Activated CD8-positive, alpha-beta memory T cell treated with anti-CD3 and anti-CD28 coated beads for 36 hours (primary cell): ENCODE measurements around the gene DDR2. TPM values are rescaled to one million over a fixed set of nuclear protein-coding genes. Genes with fewer than 3 reads are reported as not detected.

Experiments
- CTCF ChIA-PET: fragments of 350-600 bp; sonication (Branson Sonifier 250); formaldehyde crosslinking; loops from one replicate; lab custom pipeline; 2021; ENCODE audit warnings: antibody characterized with exemption; lab: Charles Lee
- POLR2A ChIA-PET: fragments of 350-600 bp; sonication (Branson Sonifier 250); formaldehyde crosslinking; loops from one replicate; lab custom pipeline; 2021; ENCODE audit warnings: antibody characterized with exemption; lab: Charles Lee
- total RNA-seq, 2 experiments: library from RNA; stranded (reverse); gene quantifications; one replicate each; pipeline ENCODE4 v1.2.3, GENCODE V29; 2021

DDR2 gene
- total RNA-seq, 2 experiments from 2014 or later = 0.17 to 0.36 TPM

DNA sequence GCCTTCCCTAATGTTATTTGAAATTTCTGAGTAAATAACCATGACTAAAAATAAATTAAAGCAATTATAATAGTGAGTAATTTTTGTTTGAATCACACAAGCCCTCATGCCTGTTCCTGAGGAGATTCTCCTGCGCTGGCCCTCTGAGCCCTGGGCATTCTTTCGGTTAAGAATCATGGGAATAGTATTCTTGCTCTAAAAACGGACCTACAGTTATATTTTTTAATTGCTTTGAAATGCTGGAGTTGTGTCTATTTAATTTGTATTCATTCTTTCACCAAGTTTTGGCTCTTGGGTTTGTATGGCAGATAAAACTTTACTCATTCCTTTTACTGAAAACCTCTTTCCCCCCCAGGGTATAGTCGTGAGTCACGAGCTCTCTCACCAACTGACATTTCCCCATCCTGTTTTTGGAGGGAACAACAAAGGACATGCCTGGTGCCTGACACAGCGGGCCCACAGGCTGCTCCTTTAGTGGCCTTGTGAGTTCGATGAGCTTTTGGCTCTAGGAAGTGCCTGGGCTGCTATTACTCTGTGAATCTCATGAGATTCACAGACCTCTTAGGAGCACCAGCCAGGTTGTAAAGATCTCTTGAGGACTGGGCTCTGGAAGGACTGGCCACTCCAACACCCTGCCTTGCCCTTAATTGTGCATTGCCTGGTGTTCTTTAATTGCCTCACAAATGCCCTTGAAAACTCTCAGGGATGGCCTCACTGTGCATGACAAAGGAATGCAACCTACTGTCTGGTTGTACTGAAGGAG is 58.6 kb downstream of the DDR2 start:
- ChIA-PET POLR2A (no interaction called here), CTCF (no interaction called here)

DNA sequence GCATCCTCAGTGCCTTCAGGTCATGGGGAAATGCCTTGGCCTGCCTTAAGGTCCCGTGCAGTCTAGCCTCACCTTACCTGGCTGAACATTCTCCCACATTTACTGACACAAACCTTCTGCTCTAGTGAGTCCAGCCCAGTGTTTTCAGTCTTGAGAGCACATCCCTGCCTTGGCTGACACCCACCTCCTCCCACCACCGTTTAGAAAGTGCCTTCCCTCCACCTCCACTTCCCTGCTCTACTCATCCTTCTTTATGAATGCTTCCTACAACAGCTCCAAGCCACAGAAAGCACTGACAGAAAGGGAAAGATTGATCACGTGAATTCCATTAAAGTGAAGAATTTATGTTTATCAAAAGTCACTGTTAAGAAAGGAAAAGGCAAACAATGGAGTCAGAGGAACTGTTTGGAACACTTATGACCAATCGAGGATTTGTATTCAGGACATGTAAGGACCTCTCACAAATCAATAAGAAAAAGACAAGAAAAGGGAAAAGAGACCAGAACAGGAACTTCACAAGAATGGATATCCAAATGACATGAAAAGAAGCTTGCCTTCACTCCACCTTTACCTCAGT is 59.8 kb downstream of the DDR2 start:
- ChIA-PET POLR2A (no interaction called here), CTCF (no interaction called here)

DNA sequence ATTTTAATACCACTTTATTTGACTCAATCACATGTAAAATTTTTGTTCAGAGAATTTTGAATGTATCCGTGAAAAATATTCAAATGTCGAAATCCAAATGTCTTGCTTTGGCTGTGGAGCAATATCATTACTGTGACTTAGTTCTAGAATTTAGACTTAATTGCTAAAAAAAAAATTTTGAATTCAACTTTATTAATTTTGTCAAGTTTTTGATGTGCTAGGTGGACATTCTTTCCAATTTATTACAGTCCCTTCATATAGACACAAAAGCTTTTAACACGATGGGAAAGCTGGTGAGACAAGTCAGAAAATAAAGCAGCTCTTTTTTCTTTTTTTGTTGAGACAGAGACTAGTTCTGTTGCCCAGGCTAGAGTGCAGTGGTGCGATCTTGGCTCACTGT is 62.6 kb downstream of the DDR2 start:
- ChIA-PET CTCF (no interaction called here), POLR2A (no interaction called here)

DNA sequence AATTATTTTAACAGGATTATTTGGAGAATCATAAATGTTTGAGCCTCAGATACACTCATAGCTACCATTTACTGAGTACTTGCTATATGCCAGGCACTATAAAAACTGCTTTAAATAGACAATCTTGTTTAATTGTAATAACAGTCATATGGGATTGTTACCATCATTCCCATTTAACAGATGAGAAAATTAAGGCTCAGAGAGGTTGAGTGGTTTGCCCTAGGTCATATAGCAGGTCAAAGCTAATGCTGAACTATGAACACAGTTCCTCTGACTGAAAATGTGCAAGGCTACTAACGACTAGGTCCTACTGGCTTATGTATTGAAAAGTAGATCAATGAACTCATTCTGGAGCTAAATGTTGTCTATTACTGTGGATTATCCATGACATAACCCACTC is 63.4 kb downstream of the DDR2 start:
- CTCF ChIA-PET = no interaction called here
- POLR2A ChIA-PET = no interaction called here

- POLR2A ChIA-PET = no interaction called here
- CTCF ChIA-PET = no interaction called here
Measured at GRCh38 chr1:162696286-162696862, 64.1 kb downstream of the DDR2 start.

DNA sequence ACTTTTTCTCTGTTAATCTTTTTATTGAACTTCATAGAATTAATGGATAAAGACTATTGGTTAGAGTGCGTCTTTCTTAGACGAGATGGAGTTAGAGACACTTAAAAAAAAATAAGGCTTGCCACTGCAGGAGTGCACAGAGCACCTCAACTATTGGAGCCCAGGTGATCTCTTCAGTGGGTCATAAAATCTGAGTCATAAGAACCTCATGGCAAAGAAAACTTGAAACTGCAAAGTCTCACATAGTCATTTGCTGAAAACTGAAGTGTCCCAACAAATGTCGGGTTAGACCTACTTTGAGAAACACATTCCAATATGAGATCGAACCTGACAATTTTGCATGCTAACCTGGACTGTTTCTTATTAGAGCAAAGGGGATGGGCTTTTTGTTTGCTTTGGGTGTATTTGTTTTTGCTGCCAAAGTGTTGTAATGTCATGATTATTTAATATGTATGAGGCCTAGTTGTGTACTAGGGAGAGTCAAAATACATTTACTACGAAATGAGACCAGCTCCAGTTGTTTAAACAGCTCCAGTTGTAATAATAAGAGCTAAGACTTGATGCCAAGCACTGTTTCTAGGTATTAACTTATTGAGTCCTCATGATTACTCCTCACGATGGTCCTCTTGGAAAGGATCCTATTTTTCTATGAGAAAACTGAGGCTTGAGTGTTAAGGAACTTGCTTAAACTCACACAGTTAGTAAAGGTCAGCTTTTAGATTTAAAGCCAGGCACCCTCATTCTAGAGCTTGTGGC is 65.1 kb downstream of the DDR2 start:
- POLR2A ChIA-PET = no interaction called here
- CTCF ChIA-PET = no interaction called here

DNA sequence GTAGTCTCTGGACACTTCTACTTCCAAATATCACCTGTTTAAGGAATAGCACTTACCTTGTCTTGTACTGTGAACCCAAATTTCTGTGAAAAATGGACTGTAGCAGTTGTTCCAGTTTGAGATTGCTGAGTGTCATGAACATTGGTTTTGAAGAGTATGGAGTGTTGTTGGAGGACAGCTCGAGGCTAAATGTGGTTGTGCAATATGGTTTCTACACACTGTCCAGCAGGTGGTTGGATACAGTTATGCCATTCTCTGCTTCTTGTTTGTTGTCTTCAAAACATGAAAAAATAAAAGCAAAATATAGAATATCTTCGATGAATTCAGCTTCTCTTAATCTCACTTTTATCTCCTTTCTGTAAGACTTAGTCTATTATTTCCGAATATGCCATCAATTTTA is 67.1 kb downstream of the DDR2 start:
- ChIA-PET CTCF (no interaction called here), POLR2A (no interaction called here)

- ChIA-PET CTCF (no interaction called here), POLR2A (no interaction called here)
Measured at GRCh38 chr1:162700131-162700530, 67.9 kb downstream of the DDR2 start.

- ChIA-PET POLR2A (no interaction called here), CTCF (no interaction called here)
Measured at GRCh38 chr1:162701286-162701685, 69.0 kb downstream of the DDR2 start.

DNA sequence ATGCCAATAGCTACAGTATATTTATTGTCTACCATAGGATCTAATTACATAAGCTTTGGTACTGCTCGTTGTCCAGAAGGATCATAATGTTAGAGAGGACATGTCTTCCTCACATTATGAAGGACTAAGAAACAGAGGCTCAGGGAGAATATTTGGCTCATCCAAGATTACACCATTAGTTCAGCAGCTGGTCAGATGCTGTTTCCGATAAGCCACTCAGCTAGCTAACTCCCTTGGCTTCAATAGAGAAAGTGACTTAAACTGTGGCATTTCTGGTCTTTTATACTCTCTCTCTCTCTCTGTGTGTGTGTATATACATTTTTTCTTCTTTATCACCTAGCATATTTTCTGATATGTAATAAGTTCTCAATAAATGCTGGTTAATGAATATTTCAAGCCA is 70.4 kb downstream of the DDR2 start:
- POLR2A ChIA-PET = no interaction called here

GRCh38 chr1:162703708-162704107 is 71.4 kb downstream of the DDR2 start:
- ChIA-PET CTCF (no interaction called here), POLR2A (no interaction called here)

More for the DNA sequence above, 70.4 kb downstream of the DDR2 start:
- CTCF ChIA-PET = no interaction called here

GRCh38 chr1:162704673-162705424 is 72.6 kb downstream of the DDR2 start:
- ChIA-PET POLR2A (no interaction called here), CTCF (no interaction called here)

- POLR2A ChIA-PET = no interaction called here
- CTCF ChIA-PET = no interaction called here
Measured at GRCh38 chr1:162706003-162706402, 73.7 kb downstream of the DDR2 start.

GRCh38 chr1:162706606-162707005 is 74.3 kb downstream of the DDR2 start:
- POLR2A ChIA-PET = no interaction called here
- CTCF ChIA-PET = no interaction called here

DNA sequence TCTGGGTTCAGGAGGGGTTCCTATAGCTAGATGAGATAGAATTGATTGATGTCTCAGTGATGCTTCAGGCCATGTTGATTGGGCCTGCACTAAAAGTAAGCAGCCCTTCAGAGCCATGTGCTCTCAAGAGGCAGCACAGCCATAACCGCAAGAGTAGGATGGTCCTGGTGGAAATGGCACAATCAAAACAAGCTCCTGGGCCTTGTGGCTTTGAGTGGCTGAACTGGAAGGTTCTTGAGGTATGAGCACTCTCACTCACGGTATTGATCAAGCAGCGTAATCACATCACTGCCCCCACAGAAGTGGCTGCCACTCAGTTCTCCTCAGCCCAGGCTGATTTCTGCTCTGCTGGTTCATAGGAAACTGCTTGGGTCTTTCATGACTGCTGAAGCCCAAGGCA is 76.0 kb downstream of the DDR2 start:
- CTCF ChIA-PET = no interaction called here

GRCh38 chr1:162709132-162709860 is 77.0 kb downstream of the DDR2 start:
- CTCF ChIA-PET = no interaction called here
- POLR2A ChIA-PET = no interaction called here

More for the DNA sequence above, 76.0 kb downstream of the DDR2 start:
- POLR2A ChIA-PET = no interaction called here

DNA sequence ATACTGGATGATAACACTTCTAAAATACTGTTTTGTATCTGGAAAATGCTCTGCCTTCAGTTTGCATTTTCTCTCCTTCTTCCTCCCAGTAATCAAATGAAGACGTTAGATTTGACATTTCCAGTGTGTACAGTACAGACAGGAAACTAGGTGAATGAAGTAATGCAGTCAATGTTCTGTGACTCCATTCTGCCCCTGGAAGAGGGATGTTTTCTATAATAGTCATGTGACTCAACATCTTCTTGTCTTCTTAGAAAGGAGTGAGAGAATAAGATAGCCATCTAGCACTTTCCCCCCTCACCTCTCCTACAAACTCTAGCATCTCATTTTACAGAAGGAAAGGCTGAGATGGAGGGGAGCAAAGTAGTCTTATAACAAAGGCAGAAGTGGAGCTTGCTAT is 77.6 kb downstream of the DDR2 start:
- ChIA-PET CTCF (no interaction called here), POLR2A (no interaction called here)

DNA sequence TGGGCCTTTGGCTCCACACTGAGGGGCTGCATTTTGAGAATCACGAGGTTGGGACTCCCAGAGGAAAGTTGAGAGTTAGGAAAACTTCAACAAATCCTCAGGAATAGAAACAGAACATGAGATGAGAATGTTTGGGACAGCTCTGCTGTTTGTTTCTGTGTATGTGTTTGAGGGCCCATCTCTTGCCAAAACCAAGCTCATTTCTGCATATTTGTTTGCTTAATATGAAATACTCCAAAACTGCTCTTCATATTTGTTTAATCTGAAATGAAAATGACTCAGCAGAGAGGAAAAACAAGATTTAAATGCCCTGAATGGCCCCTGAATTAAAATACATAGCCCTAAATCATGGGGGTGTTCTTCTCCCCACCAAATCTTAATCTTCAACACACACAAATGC is 78.1 kb downstream of the DDR2 start:
- CTCF ChIA-PET = no interaction called here

DNA sequence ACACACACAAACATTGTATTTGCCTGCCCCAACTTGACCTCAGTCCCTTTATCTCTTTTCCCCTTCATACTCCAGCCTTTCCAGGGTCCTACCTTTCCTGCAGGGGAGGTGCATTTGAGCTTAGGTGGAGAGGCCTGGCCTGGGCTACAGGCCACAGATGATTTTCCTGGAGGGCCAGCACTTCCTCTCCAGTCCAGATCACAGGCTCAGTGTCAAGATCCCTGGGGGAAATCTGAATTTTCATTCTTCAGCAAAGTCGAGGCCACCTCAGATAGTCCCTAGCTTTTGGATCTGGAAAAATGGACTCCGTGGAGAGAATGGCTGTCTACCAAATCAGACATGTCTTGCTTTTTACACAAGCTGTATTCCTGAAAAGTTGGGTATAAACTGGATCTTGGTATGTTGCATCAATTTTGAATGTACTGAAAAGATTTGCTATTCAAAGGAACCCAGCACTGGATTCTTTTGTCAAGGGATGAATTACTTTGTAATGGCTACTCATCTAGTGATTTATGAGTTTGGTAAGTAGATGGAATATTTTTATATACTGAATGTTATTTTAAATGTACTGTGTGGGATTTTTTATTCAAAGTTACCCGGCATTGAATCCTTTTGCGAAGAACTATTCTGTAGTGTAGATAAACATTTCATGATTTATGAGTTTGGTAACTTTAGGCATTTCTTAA is 78.7 kb downstream of the DDR2 start:
- ChIA-PET CTCF (no interaction called here), POLR2A (no interaction called here)

More for the DNA sequence above, 78.1 kb downstream of the DDR2 start:
- POLR2A ChIA-PET = no interaction called here
